Activated CD4-positive, alpha-beta T cell treated with anti-CD3 and anti-CD28 coated beads, Interleukin-2, Interleukin-4, amounts not matched to agents 100 ng/mL and 50 ng/mL, durations not matched to agents 16 hours and 8 hours (primary cell): ENCODE data around the gene MAGEB17.
"Not testable (repeated sequence)": the region's sequence is repeated elsewhere in the genome, so short reads cannot be mapped to it uniquely, and the experiment has no call there.

Experiments
- DNase-seq: peaks from one replicate; pipeline ENCODE4 v3.0.0-alpha.2; 2020; ENCODE audit warnings: low spot score

MAGEB17 gene

GRCh38 chrX:16156692-16157331 is 10.5 kb upstream of the MAGEB17 start:
- DNase-seq: no peak

- DNase-seq: no peak
Measured at GRCh38 chrX:16160729-16161128, 6.6 kb upstream of the MAGEB17 start.

DNA sequence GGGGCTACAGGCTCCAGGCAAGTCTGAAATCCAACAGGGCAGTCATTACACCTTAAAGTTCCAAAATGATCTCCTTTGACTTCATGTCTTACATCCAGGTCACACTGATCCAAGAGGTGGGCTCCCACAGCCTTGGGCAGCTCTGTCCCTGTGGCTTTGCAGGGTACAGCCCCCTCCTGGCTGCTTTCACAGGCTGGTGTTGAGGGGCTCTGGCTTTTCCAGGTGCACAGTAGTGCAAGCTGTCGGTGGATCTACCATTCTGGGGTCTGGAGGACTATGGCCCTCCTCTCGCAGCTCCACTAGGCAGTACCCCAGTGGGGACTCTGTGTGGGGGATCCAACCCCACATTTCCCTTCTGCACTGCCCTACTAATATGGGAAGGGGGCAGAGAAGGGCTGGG is 6.1 kb upstream of the MAGEB17 start:
- not testable (repeated sequence) for DNase-seq

DNA sequence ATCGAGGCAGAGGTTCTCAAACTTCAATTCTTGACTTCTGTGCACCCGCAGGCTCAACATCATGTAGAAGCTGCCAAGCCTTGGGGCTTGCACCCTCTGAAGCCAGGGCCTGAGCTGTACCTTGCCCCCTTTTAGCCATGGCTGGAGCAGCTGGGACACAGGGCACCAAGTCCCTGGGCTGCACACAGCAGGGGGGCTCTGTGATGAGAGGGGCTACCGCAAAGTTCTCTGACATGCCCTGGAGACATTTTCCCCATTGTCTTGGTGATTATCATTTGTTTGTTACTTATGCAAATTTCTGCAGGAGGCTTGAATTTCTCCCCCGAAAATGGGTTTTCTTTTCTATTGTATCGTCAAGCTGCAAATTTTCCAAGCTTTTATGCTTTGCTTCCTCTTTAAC is 4.9 kb upstream of the MAGEB17 start:
- no peak for DNase-seq

DNA sequence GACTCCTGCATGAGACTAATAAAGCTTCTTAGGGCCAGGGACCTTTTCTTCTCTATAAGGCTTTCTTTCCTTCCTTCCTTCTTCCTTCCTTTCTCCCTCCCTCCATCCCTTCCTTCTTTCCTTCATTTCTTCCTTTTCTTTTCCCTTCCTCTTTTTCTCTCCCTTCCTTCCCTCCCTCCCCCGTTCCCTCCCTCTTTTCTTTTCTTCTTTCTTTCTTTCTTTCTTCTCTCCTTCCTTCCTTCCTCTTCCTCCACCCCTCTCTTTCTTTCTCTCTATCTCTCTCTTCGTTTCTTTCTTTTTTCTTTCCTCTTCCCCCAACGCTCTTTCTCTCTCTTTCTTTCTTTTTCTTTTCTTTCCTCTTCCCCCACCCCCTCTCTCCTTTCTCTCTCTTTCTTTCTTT is 2.5 kb upstream of the MAGEB17 start:
- DNase-seq: no peak

GRCh38 chrX:16171039-16171438 is 3.8 kb downstream of the MAGEB17 start:
- DNase-seq: no peak

GRCh38 chrX:16171944-16172343 is 4.7 kb downstream of the MAGEB17 start:
- no peak for DNase-seq

DNA sequence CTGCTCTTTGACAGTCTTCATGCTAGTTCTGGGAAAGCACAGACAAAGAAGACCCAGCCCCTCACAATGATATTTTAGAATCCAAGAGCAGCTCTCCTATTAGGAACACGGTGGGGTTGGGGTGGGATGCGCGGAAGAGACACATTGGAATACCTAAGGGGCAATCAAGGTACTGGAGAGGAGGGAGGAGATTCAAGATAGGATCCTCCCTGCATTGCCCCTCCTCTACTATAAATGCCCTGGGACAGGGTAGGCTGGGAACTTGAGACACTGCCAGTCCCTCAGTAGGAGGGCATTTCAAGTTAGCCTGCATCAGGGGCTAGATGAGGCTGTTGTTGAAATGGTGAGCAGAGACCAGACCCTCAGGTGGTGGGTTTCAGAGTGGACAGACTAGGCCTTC is 5.1 kb downstream of the MAGEB17 start:
- DNase-seq: no peak

GRCh38 chrX:16175329-16176061 is 8.2 kb downstream of the MAGEB17 start:
- no peak for DNase-seq

DNA sequence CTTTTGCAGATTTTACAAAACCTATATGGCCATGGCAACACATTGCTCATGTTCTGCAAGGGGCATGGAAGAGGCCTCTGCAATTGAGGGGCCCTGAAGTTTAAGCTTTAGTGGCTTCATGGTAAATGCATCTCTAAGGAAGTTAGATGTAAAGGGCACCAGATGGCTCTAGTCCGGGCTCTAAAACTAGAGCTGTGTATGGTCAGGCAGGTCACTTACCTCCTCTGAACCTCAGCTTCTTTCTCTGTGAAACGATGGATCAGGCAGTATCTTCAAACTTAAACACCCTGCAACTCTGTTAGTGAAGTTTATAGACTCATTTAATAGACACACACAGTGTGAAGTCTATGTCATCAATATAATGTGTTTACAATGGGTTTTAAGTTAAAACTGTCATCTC is 10.0 kb downstream of the MAGEB17 start:
- no peak for DNase-seq

DNA sequence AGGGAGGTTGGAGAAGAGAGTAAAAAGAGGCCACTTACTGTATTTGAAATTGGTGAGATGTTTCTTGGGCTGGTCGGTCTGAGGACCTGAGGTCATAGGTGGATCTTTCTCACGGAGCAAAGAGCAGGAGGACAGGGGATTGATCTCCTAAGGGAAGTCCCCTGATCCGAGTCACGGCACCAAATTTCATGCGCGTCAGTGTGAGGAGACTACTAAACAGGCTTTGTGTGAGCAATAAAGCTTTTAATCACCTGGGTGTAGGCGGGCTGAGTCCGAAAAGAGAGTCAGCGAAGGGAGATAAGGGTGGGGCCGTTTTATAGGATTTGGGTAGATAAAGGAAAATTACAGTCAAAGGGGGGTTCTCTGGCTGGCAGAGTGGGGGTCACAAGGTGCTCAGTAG is 16.6 kb downstream of the MAGEB17 start:
- DNase-seq: not testable (repeated sequence)

DNA sequence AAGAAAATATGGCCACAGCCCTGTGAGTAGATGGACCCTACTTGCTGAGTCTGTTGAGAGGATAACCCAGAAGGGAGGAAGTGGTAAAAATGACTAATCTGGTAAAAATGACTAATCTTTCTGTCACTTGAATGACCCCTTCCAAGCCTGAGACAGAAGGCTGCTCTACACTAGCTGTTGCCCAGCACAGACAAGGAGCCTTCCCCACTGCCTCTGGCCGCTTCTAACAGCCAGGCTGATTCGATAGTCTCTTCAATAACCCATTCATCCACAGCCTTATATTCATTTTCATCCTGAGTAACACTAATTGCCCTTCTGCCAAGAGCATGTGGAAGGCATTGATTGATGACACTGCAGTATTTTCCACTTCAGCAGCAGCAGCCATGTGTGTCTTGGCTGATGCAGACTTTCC is 18.4 kb downstream of the MAGEB17 start:
- DNase-seq: peak; percentile 9

DNA sequence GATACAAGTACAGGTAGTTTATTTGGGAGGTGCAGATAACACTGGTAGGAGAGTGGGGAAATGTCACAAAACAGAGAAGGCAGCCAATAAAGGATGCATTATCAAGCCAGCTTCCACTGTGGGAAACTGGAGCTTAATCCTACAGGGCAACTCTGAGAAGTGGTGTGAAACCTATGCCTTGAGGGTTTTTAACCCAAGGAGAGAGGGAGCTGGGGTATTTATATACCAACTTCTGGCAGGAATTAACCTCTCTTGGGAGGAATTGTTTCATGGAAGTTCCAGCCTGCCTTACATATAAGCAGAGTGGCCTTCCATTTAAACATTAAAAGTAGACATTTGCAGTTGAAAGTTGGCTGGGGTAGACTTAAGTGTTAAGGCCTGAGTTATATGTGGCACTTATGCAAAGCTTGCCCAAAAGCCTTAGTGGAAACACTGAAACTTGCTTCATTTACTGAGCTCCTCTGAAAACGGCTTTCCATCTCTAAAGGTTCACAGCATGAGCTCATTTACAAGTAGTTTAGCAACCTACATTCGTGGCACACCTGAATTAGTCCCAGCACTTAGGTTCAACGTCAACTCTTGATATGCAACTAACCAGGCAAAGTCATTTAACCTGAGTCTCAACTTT is 19.2 kb downstream of the MAGEB17 start:
- DNase-seq: no peak

DNA sequence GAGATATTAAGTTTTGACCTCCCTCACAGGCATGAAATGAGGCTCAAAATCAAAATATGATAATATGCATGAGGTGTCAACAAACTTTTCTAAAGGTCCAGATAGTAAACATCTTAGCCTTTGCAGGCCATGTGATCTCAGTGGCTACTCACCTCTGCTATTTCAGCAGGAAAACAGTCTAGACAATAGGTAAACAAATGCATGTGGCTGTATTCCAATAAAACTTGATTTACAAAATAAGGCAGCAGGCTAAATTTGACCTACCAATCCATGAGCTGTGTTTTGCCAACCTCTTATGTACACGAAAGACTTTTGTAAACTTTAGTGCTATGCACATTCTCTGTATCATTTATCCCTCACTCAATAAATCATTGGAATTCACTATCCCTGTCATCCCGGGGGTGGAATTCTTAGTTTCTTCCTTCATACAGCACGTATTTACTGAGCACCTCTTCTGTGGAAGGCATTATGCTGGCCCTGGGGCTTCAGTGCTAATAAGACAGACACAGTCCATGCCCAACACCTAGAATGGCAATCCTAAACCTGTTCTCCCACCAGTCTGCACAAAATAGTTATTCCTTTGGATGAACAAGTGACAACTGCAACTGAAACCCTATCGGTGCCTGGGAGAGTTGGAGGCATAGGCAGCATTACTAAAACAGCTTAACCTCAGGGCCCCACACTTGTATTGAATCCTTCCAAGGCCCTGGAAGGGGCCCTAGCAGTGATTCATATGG is 19.9 kb downstream of the MAGEB17 start:
- DNase-seq: no peak

DNA sequence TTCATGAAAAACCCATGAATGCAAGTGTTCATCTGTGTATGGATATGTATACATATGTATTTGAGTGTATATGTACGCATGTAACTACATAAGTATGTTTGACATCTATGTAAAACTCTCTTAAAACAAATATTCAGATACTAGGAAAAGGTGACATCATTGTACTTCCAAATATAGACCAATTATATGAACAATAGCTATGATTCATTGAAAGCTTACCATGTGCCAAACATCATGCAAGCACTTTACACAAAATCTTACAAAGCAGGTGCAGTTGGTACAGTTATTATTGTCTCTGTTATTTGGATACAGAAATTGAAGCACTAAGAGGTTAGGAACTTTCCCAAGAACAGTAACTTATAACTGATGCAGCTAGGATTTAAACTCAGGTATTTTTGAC is 21.4 kb downstream of the MAGEB17 start:
- no peak for DNase-seq

GRCh38 chrX:16191605-16192004 is 24.3 kb downstream of the MAGEB17 start:
- no peak for DNase-seq

DNA sequence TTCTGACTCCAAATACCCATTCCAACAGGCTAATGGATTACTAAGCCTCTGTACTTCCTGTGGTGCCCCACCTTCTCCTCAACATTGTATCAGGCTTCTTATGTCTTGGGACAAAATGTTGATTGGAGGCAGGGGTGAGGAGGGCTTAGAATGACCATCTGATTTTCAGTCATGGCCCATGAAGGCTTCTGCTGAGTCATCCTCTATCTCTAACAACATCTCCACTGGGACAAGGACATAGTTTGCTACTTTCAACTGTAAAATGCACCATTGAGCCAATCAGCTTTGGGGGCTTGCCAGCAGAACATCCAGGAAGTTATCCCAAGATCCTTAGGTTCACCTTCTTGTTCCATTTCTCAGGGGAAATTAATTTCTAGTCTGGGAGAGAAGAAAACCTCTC is 29.5 kb downstream of the MAGEB17 start:
- DNase-seq: no peak

- no peak for DNase-seq
Measured at GRCh38 chrX:16199343-16199742, 32.1 kb downstream of the MAGEB17 start.

- DNase-seq: no peak
Measured at GRCh38 chrX:16202943-16203342, 35.7 kb downstream of the MAGEB17 start.

DNA sequence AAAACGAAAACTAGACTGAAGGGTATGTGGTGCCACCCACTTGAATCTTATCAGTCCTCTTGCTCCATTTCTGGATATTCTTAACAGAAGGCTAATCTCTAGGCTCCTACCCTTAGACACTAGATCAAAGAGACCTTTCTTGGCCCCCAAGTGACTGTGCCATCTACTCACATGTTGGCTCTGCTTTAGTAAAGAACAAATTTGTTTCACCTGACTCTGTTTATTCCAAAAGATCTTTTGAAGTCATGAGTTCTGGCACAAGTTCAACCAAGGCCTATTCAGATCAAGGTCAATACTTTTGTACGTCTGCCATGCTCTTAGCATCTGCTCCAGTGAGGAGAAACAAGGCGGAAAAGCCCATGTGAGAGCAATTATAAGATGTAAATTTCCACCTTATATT is 37.3 kb downstream of the MAGEB17 start:
- no peak for DNase-seq

GRCh38 chrX:16205840-16206239 is 38.6 kb downstream of the MAGEB17 start:
- no peak for DNase-seq

GRCh38 chrX:16207634-16208033 is 40.4 kb downstream of the MAGEB17 start:
- DNase-seq: no peak

DNA sequence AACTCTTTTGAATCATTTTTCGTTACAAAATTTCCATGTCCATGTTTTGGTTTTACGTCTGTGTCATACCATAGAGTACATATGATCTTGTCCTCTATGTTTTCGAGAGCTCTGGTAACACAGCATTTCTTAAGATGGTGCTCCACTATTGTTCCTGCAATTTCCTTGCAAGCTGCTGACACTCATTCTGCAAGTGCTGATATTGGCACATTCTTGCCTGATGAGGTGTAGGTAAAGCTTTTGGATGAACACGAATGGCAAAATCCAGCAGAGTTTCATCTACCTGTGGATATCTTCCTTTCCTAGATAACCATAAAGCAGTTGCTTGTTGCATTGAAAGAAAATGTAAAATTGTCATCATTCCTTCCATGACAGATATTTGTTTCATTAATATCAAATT is 41.3 kb downstream of the MAGEB17 start:
- no peak for DNase-seq
